Stimulated activated CD4-positive, alpha-beta T cell treated with anti-CD3 and anti-CD28 coated beads, Interleukin-12 subunit alpha, Interleukin-12 subunit beta, amount 100 ng/mL, for 24 hours (primary cell): ENCODE measurements around the gene NVL.
"Not testable (repeated sequence)": the region's sequence is repeated elsewhere in the genome, so short reads cannot be mapped to it uniquely, and the experiment has no call there.

Experiments
- DNase-seq, 2 experiments: peaks; one replicate each; pipeline ENCODE4 v3.0.0-alpha.2; 2020; ENCODE audit warnings: low read depth in 2 of 2

The NVL gene

GRCh38 chr1:224329842-224330753 lies at the start of gene NVL:
TSS of gene NVL (minus strand) at chr1:224330172. CDS start at chr1:224330127, 45 bp downstream.
- peak; percentile 64 to 73 for DNase-seq

GRCh38 chr1:224378855-224379631 lies 49.1 kb upstream of the NVL start:
- no peak for DNase-seq

- DNase-seq: peak in 1 of 2 experiments; percentile 19
Measured at GRCh38 chr1:224377676-224378006, 47.7 kb upstream of the NVL start.

- DNase-seq: no peak
Measured at GRCh38 chr1:224375059-224375458, 45.1 kb upstream of the NVL start.

GRCh38 chr1:224373008-224373590 lies 43.1 kb upstream of the NVL start:
- no peak for DNase-seq

- DNase-seq: no peak
Measured at GRCh38 chr1:224368409-224368808, 38.4 kb upstream of the NVL start.

GRCh38 chr1:224359207-224359606 lies 29.2 kb upstream of the NVL start:
- no peak for DNase-seq

- DNase-seq: no peak
Measured at GRCh38 chr1:224358237-224358636, 28.3 kb upstream of the NVL start.

- no peak for DNase-seq
Measured at GRCh38 chr1:224357626-224358124, 27.7 kb upstream of the NVL start.

- DNase-seq: peak; percentile 78 to 87
Measured at GRCh38 chr1:224356685-224357625, 27.0 kb upstream of the NVL start, which contains the start of gene CNIH4. TSS of gene CNIH4 (plus strand) at chr1:224356879. CDS start at chr1:224356925, 46 bp downstream.

GRCh38 chr1:224353975-224354925 lies 24.3 kb upstream of the NVL start:
- DNase-seq: no peak

- DNase-seq: not testable (repeated sequence)
Measured at GRCh38 chr1:224352436-224353085, 22.6 kb upstream of the NVL start.

GRCh38 chr1:224349716-224350115 lies 19.7 kb upstream of the NVL start:
- not testable (repeated sequence) for DNase-seq

- DNase-seq: no peak
Measured at GRCh38 chr1:224348137-224348536, 18.2 kb upstream of the NVL start.

GRCh38 chr1:224343679-224344078 lies 13.7 kb upstream of the NVL start:
- no peak for DNase-seq

- DNase-seq: not testable (repeated sequence)
Measured at GRCh38 chr1:224340453-224341384, 10.7 kb upstream of the NVL start.

- no peak for DNase-seq
Measured at GRCh38 chr1:224339442-224340033, 9.6 kb upstream of the NVL start.
